ENCODE data around the gene CTNNB1.

CTNNB1 gene

GRCh38 chr3:41155834-41156233 lies 43.5 kb upstream of the CTNNB1 start:
- no peak for ATAC-seq
- TF ChIP-seq PPARA (CRISPR knock-in tag; IDR thresholded peaks at IDR 0.05; ENCODE audit: borderline replicate concordance), result no peak

- TF ChIP-seq SNAI2 (CRISPR knock-in tag; IDR thresholded peaks at IDR 0.05) (no peak), ZFP30 (CRISPR knock-in tag; IDR thresholded peaks at IDR 0.05) (no peak), OSR1 (CRISPR knock-in tag; IDR thresholded peaks at IDR 0.05) (no peak), ZC3H10 (CRISPR knock-in tag; IDR thresholded peaks at IDR 0.05) (no peak), ZNF8 (CRISPR knock-in tag; IDR thresholded peaks at IDR 0.05) (no peak), PATZ1 (CRISPR knock-in tag; IDR thresholded peaks at IDR 0.05; ENCODE audit: borderline replicate concordance) (no peak), POU6F1 (CRISPR knock-in tag; IDR thresholded peaks at IDR 0.05; ENCODE audit: borderline replicate concordance, low read depth) (no peak), CSDC2 (CRISPR knock-in tag; IDR thresholded peaks at IDR 0.05) (no peak), TCF4 (CRISPR knock-in tag; IDR thresholded peaks at IDR 0.05; ENCODE audit: borderline replicate concordance) (no peak), CREB5 (CRISPR knock-in tag; IDR thresholded peaks at IDR 0.05; ENCODE audit: low read depth) (no peak), BACH2 (CRISPR knock-in tag; IDR thresholded peaks at IDR 0.05; ENCODE audit: borderline replicate concordance) (no peak), TSHZ2 (CRISPR knock-in tag; IDR thresholded peaks at IDR 0.05) (no peak), ISL1 (CRISPR knock-in tag; IDR thresholded peaks at IDR 0.05) (no peak)
- ATAC-seq, result no peak
These were observed 40.4 kb upstream of the CTNNB1 start for GRCh38 chr3:41158947-41159346.

GRCh38 chr3:41159588-41160189 lies 39.6 kb upstream of the CTNNB1 start:
- no peak for ATAC-seq
- TF ChIP-seq POU6F1 (CRISPR knock-in tag; IDR thresholded peaks at IDR 0.05; ENCODE audit: borderline replicate concordance, low read depth) (no peak), TSHZ2 (CRISPR knock-in tag; IDR thresholded peaks at IDR 0.05) (no peak), RARB (CRISPR knock-in tag; IDR thresholded peaks at IDR 0.05) (no peak), ZFP30 (CRISPR knock-in tag; IDR thresholded peaks at IDR 0.05) (no peak), CREB5 (CRISPR knock-in tag; IDR thresholded peaks at IDR 0.05; ENCODE audit: low read depth) (no peak), PPARA (CRISPR knock-in tag; IDR thresholded peaks at IDR 0.05; ENCODE audit: borderline replicate concordance) (no peak), ZNF70 (CRISPR knock-in tag; IDR thresholded peaks at IDR 0.05) (no peak), OSR1 (CRISPR knock-in tag; IDR thresholded peaks at IDR 0.05) (no peak), ZFP3 (CRISPR knock-in tag; IDR thresholded peaks at IDR 0.05) (no peak), ARNTL (CRISPR knock-in tag; IDR thresholded peaks at IDR 0.05; ENCODE audit: borderline replicate concordance, low read depth) (no peak), ESRRG (CRISPR knock-in tag; IDR thresholded peaks at IDR 0.05) (no peak), ISL1 (CRISPR knock-in tag; IDR thresholded peaks at IDR 0.05) (no peak), PATZ1 (CRISPR knock-in tag; IDR thresholded peaks at IDR 0.05; ENCODE audit: borderline replicate concordance) (no peak), TCF4 (CRISPR knock-in tag; IDR thresholded peaks at IDR 0.05; ENCODE audit: borderline replicate concordance) (no peak), ZC3H10 (CRISPR knock-in tag; IDR thresholded peaks at IDR 0.05) (no peak), ZNF565 (CRISPR knock-in tag; conservative IDR thresholded peaks at IDR 0.05; ENCODE audit: low read depth) (no peak), BACH2 (CRISPR knock-in tag; IDR thresholded peaks at IDR 0.05; ENCODE audit: borderline replicate concordance) (no peak)

Measured in SK-N-SH treated with all-trans-retinoic acid at 6 μM for 48 hours (cell line).